BJ (cell line): ENCODE results near the gene FBP1. TPM values are rescaled to one million over a fixed set of nuclear protein-coding genes. Genes with fewer than 3 reads are reported as not detected.

Experiments
- CTCF ChIA-PET: fragments of 350-600 bp; formaldehyde crosslinking; extraction: SDS; loops from one replicate; lab custom pipeline; 2021; ENCODE audit warnings: antibody characterized with exemption, inconsistent platforms; lab: Yijun Ruan, JAX
- POLR2A ChIA-PET: fragments of 300-600 bp; sonication (Branson Sonifier 250); formaldehyde crosslinking; extraction: SDS; loops from one replicate; lab custom pipeline; 2021; ENCODE audit warnings: antibody characterized with exemption; lab: Charles Lee
- DNase-seq: peaks from one replicate; pipeline ENCODE4 v3.0.0-alpha.2; 2011; ENCODE audit warnings: low read depth
- H3K27me3 ChIP-seq: 2 replicates; pipeline ENCODE4 v1.6.0; 2011; ENCODE audit warnings: low read length; ENCODE audit not compliant: control insufficient read depth, insufficient read depth
- H3K36me3 ChIP-seq: 2 replicates; pipeline ENCODE4 v1.5.1; 2011; ENCODE audit warnings: low read length; ENCODE audit not compliant: control insufficient read depth, insufficient read depth
- H3K4me3 ChIP-seq: 2 replicates; pipeline ENCODE4 v1.5.1; 2011; ENCODE audit warnings: low read depth, mild to moderate bottlenecking, control low read depth, low read length
- polyA plus RNA-seq: library from polyadenylated mRNA; depleted of rRNA; stranded (reverse); fragments of >200 nt; gene quantifications from 2 replicates; pipeline ENCODE4 v1.2.3, GENCODE V29; 2011; rRNA removed
- TF ChIP-seq, protein P1 (sequence below): IDR thresholded peaks from 2 replicates; pipeline ENCODE4 v1.5.1; 2011; ENCODE audit warnings: low read depth, mild to moderate bottlenecking, control low read depth, inconsistent platforms, low read length, moderate library complexity; ENCODE audit not compliant: insufficient read depth

Gene FBP1
- polyA plus RNA-seq, 1 experiment = 0.15 TPM

DNA sequence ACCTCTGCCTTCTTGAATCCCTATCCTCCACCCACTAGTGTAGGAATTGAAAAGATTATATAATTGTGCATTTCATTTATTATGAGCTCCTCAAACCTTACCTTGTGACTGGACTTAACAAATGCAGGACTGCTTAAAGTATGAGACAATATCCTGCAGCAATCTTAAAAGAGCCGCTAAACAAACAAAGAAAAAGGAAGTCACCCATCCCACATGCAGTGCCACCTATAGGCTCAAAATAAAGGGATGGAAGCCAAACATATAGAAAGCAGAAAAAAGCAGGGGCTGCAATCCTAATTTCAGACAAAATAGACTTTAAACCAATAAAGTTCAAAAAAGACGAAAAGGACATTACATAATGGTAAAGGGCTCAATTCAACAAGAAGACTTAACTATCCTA is 75.8 kb downstream of the FBP1 start:
- Histone ChIP-seq H3K27me3 (no peaks in the 10 kb centered on the region), H3K36me3 (no peaks in the 10 kb centered on the region), H3K4me3 (no peak overlapping the region)
- ChIA-PET POLR2A (no interaction called here), CTCF (no interaction called here)
- TF ChIP-seq, protein P1, sequence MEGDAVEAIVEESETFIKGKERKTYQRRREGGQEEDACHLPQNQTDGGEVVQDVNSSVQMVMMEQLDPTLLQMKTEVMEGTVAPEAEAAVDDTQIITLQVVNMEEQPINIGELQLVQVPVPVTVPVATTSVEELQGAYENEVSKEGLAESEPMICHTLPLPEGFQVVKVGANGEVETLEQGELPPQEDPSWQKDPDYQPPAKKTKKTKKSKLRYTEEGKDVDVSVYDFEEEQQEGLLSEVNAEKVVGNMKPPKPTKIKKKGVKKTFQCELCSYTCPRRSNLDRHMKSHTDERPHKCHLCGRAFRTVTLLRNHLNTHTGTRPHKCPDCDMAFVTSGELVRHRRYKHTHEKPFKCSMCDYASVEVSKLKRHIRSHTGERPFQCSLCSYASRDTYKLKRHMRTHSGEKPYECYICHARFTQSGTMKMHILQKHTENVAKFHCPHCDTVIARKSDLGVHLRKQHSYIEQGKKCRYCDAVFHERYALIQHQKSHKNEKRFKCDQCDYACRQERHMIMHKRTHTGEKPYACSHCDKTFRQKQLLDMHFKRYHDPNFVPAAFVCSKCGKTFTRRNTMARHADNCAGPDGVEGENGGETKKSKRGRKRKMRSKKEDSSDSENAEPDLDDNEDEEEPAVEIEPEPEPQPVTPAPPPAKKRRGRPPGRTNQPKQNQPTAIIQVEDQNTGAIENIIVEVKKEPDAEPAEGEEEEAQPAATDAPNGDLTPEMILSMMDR = no peak
- no peak for DNase-seq

DNA sequence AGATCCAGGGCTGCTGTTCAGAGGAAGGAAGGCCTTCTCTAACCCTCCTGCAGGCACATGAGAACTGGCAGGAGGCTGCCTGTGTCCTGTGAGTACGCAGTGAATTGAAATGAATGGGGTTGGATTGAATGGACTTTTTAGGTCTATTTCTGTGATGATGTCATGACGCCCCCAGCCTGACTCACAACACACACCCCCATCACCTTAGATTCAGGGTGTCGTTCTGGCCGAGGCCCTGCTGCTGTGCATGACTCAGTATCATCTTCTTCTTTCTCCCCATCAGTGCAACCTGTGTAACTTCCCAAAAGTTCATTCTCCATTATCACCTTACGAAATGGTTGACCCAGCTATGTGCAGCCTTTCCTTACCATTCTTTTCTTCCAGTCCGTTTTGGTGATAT is 79.1 kb downstream of the FBP1 start:
- H3K4me3 ChIP-seq = no peak overlapping the region
- H3K36me3 ChIP-seq = no peaks in the 10 kb centered on the region
- TF ChIP-seq, protein P1 = no peak
- ChIA-PET CTCF (no interaction called here), POLR2A (no interaction called here)
- H3K27me3 ChIP-seq = no peaks in the 10 kb centered on the region
- DNase-seq = no peak

DNA sequence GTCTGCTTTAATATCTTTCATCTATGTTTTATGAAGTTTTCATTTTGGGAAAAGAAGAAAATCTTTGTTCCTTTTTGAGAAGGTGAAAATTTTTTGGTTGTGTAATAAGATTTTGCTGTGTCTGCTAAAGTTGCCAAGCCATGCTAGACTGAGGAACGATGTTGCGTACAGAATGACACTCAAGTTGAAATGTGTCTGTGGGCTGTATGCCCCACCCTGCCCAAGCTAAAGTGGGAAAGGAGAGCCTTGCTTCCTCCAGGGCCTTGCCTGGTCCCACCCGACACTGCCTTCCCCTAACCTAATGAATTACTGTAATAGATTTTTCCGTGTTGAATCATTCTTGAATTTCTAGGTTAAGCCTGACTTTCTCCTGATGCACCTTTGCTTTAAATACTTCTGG is 81.9 kb downstream of the FBP1 start:
- Histone ChIP-seq H3K4me3 (no peak overlapping the region), H3K36me3 (no peaks in the 10 kb centered on the region), H3K27me3 (no peaks in the 10 kb centered on the region)
- POLR2A ChIA-PET = no interaction called here
- no peak for DNase-seq
- TF ChIP-seq, protein P1 = no peak
- CTCF ChIA-PET = interaction anchor here (0.7 kb wide), 1 partner anchor 141 kb away, joined by 3 read pairs; no protein-coding TSS in a partner anchor

DNA sequence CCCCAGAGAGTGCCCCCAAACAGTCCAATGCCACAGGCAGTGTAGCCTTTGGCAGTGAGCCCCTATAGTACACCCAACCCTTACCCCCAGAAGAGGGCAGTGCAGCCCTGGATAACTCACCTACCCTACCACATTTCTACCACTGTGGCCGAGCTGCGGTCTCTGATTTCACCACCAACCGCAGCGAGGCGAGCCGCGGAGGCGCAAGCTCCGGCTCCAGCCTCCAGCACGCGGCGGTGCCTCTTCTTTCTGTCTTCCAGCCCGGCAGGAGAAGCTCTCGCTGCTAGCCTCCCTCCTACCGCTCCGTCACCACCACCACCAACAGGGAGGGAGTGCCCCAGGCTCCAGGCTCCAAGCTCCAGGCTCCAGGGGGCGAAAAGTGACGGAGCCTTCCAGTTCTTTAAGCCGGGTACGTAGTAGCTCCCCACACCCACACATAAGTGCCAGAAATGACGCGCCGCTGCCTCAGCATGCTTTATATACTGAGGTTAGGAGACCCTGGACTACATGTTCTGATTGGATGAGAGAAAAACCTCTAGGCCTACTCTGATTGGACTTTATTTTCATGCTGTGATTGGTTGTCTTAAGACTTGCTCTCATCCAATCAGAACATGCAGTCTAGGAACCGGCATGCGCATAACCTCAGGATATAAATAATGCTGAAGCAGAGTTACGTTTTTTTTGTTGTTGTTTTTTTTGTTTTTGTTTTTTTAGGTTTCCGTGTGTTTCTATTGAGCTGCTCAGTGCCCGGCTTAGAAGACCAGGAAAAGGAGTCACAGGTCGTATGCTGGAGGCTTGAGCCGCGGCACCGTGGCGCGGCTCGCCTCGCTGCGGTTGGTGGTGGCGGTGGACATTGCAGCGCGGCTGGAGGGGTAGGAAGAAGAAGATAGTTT is 84.6 kb downstream of the FBP1 start, which contains the start of gene PCAT7:
Gene PCAT7 (plus strand): TSS at position 645 of the 893 bp plus-strand sequence.
- POLR2A ChIA-PET = no interaction called here
- Histone ChIP-seq H3K27me3 (no peaks in the 10 kb centered on the region), H3K4me3 (no peak within 1 kb of the TSS), H3K36me3 (no peaks in the 10 kb centered on the region)
- DNase-seq = no peak
- CTCF ChIA-PET = no interaction called here
- TF ChIP-seq, protein P1 = peak; percentile 32

DNA sequence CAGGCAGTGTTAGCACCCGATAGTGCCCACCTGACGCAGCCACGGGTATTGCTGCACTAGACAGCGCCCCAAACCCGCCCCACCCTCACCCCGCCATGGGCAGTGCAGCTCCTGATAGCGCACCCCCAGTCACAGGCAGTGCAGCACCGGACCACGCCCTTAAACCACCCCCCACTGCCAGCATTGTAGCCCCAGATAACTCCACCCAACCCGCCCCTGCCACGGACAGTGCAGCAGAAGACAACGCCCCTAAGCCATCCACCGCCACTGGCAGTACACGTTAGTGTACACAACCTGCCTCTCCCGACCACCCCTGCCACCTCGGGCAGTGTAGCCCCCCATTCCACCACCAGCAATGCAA is 85.3 kb downstream of the FBP1 start:
- Histone ChIP-seq H3K4me3 (no peak overlapping the region), H3K36me3 (no peaks in the 10 kb centered on the region), H3K27me3 (no peaks in the 10 kb centered on the region)
- ChIA-PET CTCF (no interaction called here), POLR2A (no interaction called here)
- DNase-seq = no peak
- TF ChIP-seq, protein P1 = no peak

Other genes with a start within 250 kb of the FBP1 start
- 0.04 TPM in 2 replicates for gene PCAT7, start 84.4 kb downstream of the FBP1 start, polyA plus RNA-seq
- gene FBP2, start 45.7 kb downstream of the FBP1 start, polyA plus RNA-seq = not detected in 2 replicates
- 52.1 and 57.3 TPM in 2 replicates for gene AOPEP, start 87.2 kb upstream of the FBP1 start, polyA plus RNA-seq